Osteocyte (in vitro differentiated cells): ENCODE measurements around the gene TMEM200A. TPM values are rescaled to one million over a fixed set of nuclear protein-coding genes. Genes with fewer than 3 reads are reported as not detected.

ENCODE experiments used
- DNase-seq: peaks from one replicate; pipeline ENCODE4 v3.0.0; 2021; ENCODE audit warnings: mixed read lengths; ENCODE audit not compliant: unreplicated experiment; ENCODE audit errors: extremely low spot score
- H3K27ac Mint-ChIP-seq: one replicate; pipeline ENCODE4 v1.8.0; 2021; ENCODE audit warnings: mild to moderate bottlenecking, mixed read lengths; ENCODE audit not compliant: unreplicated experiment
- H3K27me3 Mint-ChIP-seq: one replicate; pipeline ENCODE4 v1.8.0; 2021; ENCODE audit warnings: mixed read lengths; ENCODE audit not compliant: unreplicated experiment
- H3K36me3 Mint-ChIP-seq: one replicate; pipeline ENCODE4 v1.8.0; 2021; ENCODE audit warnings: mixed read lengths; ENCODE audit not compliant: unreplicated experiment
- H3K4me1 Mint-ChIP-seq: one replicate; pipeline ENCODE4 v1.8.0; 2021; ENCODE audit warnings: mixed read lengths; ENCODE audit not compliant: unreplicated experiment
- H3K4me3 Mint-ChIP-seq: one replicate; pipeline ENCODE4 v1.8.0; 2021; ENCODE audit warnings: mild to moderate bottlenecking, moderate library complexity, mixed read lengths; ENCODE audit not compliant: unreplicated experiment
- H3K9me3 Mint-ChIP-seq: one replicate; pipeline ENCODE4 v1.8.0; 2021; ENCODE audit warnings: mixed read lengths; ENCODE audit not compliant: unreplicated experiment
- total RNA-seq: library from RNA; stranded (reverse); gene quantifications from 2 replicates; pipeline ENCODE4 v1.2.1, GENCODE V29; 2021
- TF ChIP-seq, protein P1 (sequence below): fragments of 200-600 bp; sonication (generic); IDR thresholded peaks from 2 replicates; pipeline ENCODE4 v1.5.0; 2021; ENCODE audit warnings: antibody characterized with exemption, mild to moderate bottlenecking, moderate library complexity

The TMEM200A gene
- total RNA-seq, 1 donor from 2014 or later, result 11.2 TPM

DNA sequence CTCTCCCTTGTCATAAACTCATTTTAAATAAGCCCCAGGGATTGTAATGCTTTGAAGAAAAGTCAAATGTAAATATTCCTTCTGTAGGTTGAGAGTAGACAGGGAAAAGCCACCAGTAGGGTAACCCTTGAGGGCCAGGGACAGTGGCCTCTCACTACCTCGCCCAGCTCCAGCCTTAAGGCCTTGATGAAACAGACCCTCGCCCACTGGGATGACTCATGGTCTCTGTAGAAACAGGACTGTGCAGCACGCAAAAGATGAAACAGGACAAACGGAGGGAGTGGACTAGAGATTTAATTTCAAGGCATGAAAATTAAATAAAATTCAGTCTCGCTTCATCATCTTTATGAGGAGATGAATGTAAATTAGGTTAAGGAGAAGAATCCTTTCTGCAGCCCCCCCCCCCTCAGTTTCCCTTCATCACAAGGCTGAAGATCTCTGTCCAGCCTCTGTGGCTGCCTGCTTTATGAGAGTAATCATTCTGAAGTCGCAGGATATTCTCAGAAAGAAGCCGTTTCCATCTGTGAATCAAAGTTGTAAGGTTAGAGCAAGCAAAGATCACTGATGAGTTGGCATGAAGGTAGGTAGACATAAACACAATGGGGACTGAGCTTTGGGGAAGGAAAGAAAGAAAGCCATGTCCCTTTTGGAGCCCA lies 60.4 kb downstream of the TMEM200A start:
- no peaks in the 10 kb centered on the region for H3K27me3 Mint-ChIP-seq
- DNase-seq, result no peak
- no peaks in the 10 kb centered on the region for H3K36me3 Mint-ChIP-seq
- peaks cover 28% of the 10 kb centered on the region for H3K4me1 Mint-ChIP-seq
- TF ChIP-seq, protein P1, sequence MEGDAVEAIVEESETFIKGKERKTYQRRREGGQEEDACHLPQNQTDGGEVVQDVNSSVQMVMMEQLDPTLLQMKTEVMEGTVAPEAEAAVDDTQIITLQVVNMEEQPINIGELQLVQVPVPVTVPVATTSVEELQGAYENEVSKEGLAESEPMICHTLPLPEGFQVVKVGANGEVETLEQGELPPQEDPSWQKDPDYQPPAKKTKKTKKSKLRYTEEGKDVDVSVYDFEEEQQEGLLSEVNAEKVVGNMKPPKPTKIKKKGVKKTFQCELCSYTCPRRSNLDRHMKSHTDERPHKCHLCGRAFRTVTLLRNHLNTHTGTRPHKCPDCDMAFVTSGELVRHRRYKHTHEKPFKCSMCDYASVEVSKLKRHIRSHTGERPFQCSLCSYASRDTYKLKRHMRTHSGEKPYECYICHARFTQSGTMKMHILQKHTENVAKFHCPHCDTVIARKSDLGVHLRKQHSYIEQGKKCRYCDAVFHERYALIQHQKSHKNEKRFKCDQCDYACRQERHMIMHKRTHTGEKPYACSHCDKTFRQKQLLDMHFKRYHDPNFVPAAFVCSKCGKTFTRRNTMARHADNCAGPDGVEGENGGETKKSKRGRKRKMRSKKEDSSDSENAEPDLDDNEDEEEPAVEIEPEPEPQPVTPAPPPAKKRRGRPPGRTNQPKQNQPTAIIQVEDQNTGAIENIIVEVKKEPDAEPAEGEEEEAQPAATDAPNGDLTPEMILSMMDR, result no peak
- H3K9me3 Mint-ChIP-seq, result peaks cover 9% of the 10 kb centered on the region
- H3K4me3 Mint-ChIP-seq, result no peak overlapping the region
- H3K27ac Mint-ChIP-seq, result no peak overlapping the region

DNA sequence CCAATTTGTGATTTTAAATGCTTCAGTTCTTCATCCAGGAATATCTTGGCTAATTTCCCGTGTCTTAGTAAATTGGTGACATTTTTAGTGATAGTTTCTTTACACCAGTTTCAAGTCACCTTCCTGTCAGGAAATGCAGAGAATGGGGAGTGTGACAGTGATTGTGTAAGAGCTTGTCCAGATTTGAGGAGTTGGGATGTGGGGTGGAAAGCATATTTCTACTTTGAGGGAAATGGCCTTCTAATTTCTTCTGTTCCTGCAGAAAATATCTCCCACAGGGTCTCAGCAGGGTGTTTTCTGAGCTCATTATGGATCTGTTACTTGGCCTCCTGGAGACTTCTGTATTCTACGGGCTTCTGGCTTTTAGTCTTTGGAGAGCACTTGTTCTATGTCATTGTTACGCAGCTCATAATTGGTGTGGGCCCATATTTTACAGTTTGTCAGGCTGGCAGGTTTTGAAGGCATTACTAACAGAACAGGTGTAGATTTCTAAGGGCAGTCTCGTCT lies 65.6 kb downstream of the TMEM200A start:
- TF ChIP-seq, protein P1, result no peak
- Mint-ChIP-seq H3K27me3 (no peaks in the 10 kb centered on the region), H3K9me3 (no peaks in the 10 kb centered on the region), H3K4me1 (peaks cover 18% of the 10 kb centered on the region), H3K4me3 (no peak overlapping the region), H3K27ac (no peak overlapping the region), H3K36me3 (no peaks in the 10 kb centered on the region)
- no peak for DNase-seq

DNA sequence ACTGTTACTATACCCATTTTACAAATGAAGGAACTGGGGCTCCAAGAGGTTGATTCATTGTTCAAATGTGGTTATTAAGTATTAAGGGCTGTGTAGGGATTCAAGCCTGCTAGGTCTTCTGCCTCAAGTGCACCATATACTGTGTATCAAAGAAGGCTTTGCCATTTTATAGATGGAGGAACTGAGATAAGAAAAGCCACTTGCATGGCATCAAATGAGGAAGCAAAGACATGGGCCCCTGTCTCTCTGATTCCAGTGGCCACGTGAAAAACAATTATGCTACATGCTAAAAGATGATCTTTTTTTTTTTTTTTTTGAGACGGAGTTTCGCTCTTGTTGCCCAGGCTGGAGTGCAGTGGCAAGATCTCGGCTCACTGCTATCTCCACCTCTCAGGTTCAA lies 67.0 kb downstream of the TMEM200A start:
- no peak for DNase-seq
- Mint-ChIP-seq H3K36me3 (peaks cover 2% of the 10 kb centered on the region), H3K4me1 (peaks cover 13% of the 10 kb centered on the region), H3K27ac (no peak overlapping the region), H3K9me3 (no peaks in the 10 kb centered on the region), H3K27me3 (no peaks in the 10 kb centered on the region), H3K4me3 (no peak overlapping the region)
- TF ChIP-seq, protein P1, result no peak

DNA sequence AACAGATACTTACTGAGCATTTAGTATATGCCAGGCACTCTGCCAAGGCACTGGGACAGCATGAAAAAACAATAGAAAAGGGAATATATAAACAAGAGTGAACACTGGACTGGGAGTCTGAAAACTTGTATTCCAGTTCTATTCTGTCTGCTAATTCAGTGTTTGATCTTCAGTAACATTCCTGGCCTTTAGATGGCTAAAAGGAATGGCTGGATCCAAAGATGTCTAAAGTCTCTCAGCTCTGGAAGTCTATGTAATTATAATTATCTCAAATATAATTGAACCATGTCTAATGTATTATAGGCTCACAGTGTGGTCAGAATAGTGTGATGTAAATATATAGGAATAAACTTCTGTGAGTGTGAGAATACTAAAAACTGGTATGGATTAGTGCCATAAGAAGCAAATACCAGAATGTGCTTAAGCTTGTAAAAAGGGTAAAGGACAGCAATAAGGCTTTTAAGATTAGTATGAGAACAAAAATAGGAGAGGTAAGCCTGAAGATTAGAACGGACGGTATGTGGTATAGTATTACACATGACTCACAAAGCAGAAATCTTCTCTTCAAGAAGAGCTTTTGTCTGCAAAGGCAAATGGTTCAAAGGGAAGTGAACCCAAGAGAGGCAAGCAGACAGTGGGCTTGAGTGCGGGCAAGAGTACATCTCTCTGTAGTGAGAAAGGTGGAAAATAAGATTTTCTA lies 68.5 kb downstream of the TMEM200A start:
- Mint-ChIP-seq H3K9me3 (no peaks in the 10 kb centered on the region), H3K4me3 (no peak overlapping the region), H3K27ac (no peak overlapping the region), H3K27me3 (no peaks in the 10 kb centered on the region), H3K4me1 (peaks cover 12% of the 10 kb centered on the region), H3K36me3 (peaks cover 2% of the 10 kb centered on the region)
- TF ChIP-seq, protein P1, result no peak
- DNase-seq, result no peak

DNA sequence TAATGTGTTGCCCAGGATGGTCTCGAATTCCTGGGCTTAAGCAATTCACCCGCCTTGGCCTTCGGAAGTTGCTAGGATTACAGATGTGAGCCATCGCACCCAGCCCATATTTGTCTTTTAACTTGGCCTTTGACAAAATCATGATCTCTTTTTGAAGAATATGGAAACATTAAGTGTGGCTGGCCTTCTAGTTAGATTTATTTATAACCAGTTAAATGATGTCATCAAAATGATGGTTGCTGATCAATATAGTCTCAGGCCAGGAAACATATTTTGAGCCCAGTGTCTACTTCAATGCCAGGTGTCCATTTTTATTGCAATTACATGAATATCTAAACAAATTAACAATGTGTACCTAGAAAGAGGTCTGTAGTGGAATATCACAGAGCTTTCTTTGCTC lies 69.4 kb downstream of the TMEM200A start:
- Mint-ChIP-seq H3K27ac (no peak overlapping the region), H3K36me3 (peaks cover 2% of the 10 kb centered on the region), H3K27me3 (no peaks in the 10 kb centered on the region), H3K9me3 (no peaks in the 10 kb centered on the region), H3K4me1 (peaks cover 12% of the 10 kb centered on the region), H3K4me3 (no peak overlapping the region)
- no peak for DNase-seq
- TF ChIP-seq, protein P1, result no peak
